GM12878 (cell line): ENCODE results near the gene ANKRD34A. TPM values are rescaled to one million over a fixed set of nuclear protein-coding genes. Genes with fewer than 3 reads are reported as not detected.

Source experiments
- ATAC-seq: fragments of 200-7000 bp; cut with Tn5 transposase; 3 replicates; pipeline ENCODE4 v1.9.1; 2020; ENCODE audit warnings: mild to moderate bottlenecking, moderate library complexity
- BruUV-seq: library from RNA; stranded (reverse); fragments of 400-500 nt; replicated peaks from 2 replicates; lab custom pipeline; 2021; lab: Mats Ljungman, UMichigan
- CTCF ChIA-PET: fragments of 300-600 bp; sonication (Branson Sonifier 250); formaldehyde crosslinking; extraction: SDS; loops from one replicate; lab custom pipeline; 2021; ENCODE audit warnings: inconsistent platforms; lab: Yijun Ruan, JAX
- POLR2A ChIA-PET: fragments of 350-600 bp; formaldehyde crosslinking; extraction: SDS; loops from one replicate; lab custom pipeline; 2021; ENCODE audit warnings: inconsistent platforms; lab: Charles Lee
- RAD21 ChIA-PET: fragments of 300-600 bp; sonication (Branson Sonifier 250); formaldehyde crosslinking; loops from one replicate; lab custom pipeline; 2023; ENCODE audit warnings: antibody characterized with exemption; ENCODE audit not compliant: unreplicated experiment; lab: Charles Lee
- SMC1A ChIA-PET: fragments of 300-600 bp; sonication (Branson Sonifier 250); formaldehyde crosslinking; loops from one replicate; lab custom pipeline; 2023; ENCODE audit not compliant: unreplicated experiment, uncharacterized antibody; lab: Charles Lee
- DNase-seq: peaks from one replicate; pipeline ENCODE4 v3.0.0-alpha.2; 2011; ENCODE audit warnings: low read depth, low spot score
- FAIRE-seq: peaks from 3 replicates; lab custom pipeline; 2011; peaks lifted over from hg19 to GRCh38; lab: Jason Lieb, UNC
- H2AFZ ChIP-seq: 2 replicates; pipeline ENCODE4 v1.6.0; 2011; ENCODE audit warnings: low read depth, low read length, control low read depth; ENCODE audit not compliant: control insufficient read depth
- H3K27ac ChIP-seq: 2 replicates; pipeline ENCODE4 v1.5.1; 2011; ENCODE audit warnings: control low read depth; ENCODE audit not compliant: control insufficient read depth, insufficient read depth
- H3K27me3 ChIP-seq, 2 experiments: replicated peaks in 1 of 2; 2 replicates each; pipeline versions ENCODE4 v1.6.0 to v1.6.1; 2011; ENCODE audit warnings: low read length in 1 of 2; ENCODE audit not compliant: control insufficient read depth in 2 of 2, insufficient read depth in 2 of 2
- H3K36me3 ChIP-seq, 2 experiments: 2 replicates each; pipeline ENCODE4 v1.5.1; 2011; ENCODE audit warnings: low read length in 1 of 2; ENCODE audit not compliant: control insufficient read depth in 2 of 2, insufficient read depth in 2 of 2
- H3K4me1 ChIP-seq: 2 replicates; pipeline ENCODE4 v1.6.1; 2011; ENCODE audit warnings: mild to moderate bottlenecking, low read length, moderate library complexity, mixed read lengths; ENCODE audit not compliant: control insufficient read depth, insufficient read depth
- H3K4me2 ChIP-seq: 2 replicates; pipeline ENCODE4 v1.6.0; 2011; ENCODE audit warnings: control low read depth; ENCODE audit not compliant: control insufficient read depth, insufficient read depth
- H3K4me3 ChIP-seq: fragments of 200-600 bp; sonication (generic); 2 replicates; pipeline ENCODE4 v1.5.1; 2016
- H3K79me2 ChIP-seq: 2 replicates; pipeline ENCODE4 v1.6.0; 2011; ENCODE audit warnings: low read length; ENCODE audit not compliant: control insufficient read depth, insufficient read depth
- H3K9ac ChIP-seq: 2 replicates; pipeline ENCODE4 v1.8.0; 2011; ENCODE audit warnings: low read length, control low read depth, mixed read lengths; ENCODE audit not compliant: control insufficient read depth, insufficient read depth
- H3K9me3 ChIP-seq: replicated peaks from 3 replicates; pipeline ENCODE4 v1.5.1; 2011; ENCODE audit warnings: mild to moderate bottlenecking, low read length; ENCODE audit not compliant: control insufficient read depth, insufficient read depth
- H4K20me1 ChIP-seq: 2 replicates; pipeline ENCODE4 v1.6.0; 2011; ENCODE audit not compliant: control insufficient read depth, insufficient read depth
- E2F4 ChIP-seq: IDR thresholded peaks from 2 replicates; pipeline ENCODE4 v1.6.1; 2012; ENCODE audit warnings: low read depth, low read length, improper control_type of control experiment
- E2F8 ChIP-seq: fragments of 450-650 bp; IDR thresholded peaks from 2 replicates; pipeline ENCODE4 v1.6.1; 2018; ENCODE audit warnings: mild to moderate bottlenecking, low read depth, moderate library complexity; ENCODE audit not compliant: partially characterized antibody
- EGR1 ChIP-seq, 2 experiments: IDR thresholded peaks; 1 replicate in 1 of 2; 2 replicates in 1 of 2; pipeline ENCODE4 v1.6.1; 2011 to 2012; ENCODE audit warnings: low read depth in 2 of 2, low read length in 2 of 2, borderline replicate concordance in 1 of 2, mild to moderate bottlenecking in 1 of 2, moderate library complexity in 1 of 2
- ETV6 ChIP-seq, 2 experiments: fragments of 450-650 bp in 1 of 2; IDR thresholded peaks in 1 of 2; conservative IDR thresholded peaks in 1 of 2; 2 replicates each; pipeline ENCODE4 v1.6.1; 2014; ENCODE audit warnings: antibody characterized with exemption in 1 of 2, borderline replicate concordance in 1 of 2, low read depth in 1 of 2, mild to moderate bottlenecking in 1 of 2, moderate library complexity in 1 of 2
- FOS ChIP-seq: IDR thresholded peaks from 3 replicates; pipeline ENCODE4 v1.6.1; 2011; ENCODE audit warnings: borderline replicate concordance; ENCODE audit not compliant: insufficient read length; ENCODE audit errors: extremely low read depth
- JUNB ChIP-seq: IDR thresholded peaks from 2 replicates; pipeline ENCODE4 v1.6.1; 2016; ENCODE audit warnings: antibody characterized with exemption, mild to moderate bottlenecking
- KDM1A ChIP-seq: fragments of 200-600 bp; sonication (generic); IDR thresholded peaks from 2 replicates; pipeline ENCODE4 v1.6.1; 2016; ENCODE audit warnings: borderline replicate concordance
- KLF5 ChIP-seq: fragments of 450-650 bp; IDR thresholded peaks from 2 replicates; pipeline ENCODE4 v1.6.1; 2014; ENCODE audit warnings: mild to moderate bottlenecking; ENCODE audit not compliant: partially characterized antibody
- NFXL1 ChIP-seq: fragments of 450-650 bp; IDR thresholded peaks from 2 replicates; pipeline ENCODE4 v1.6.1; 2017; ENCODE audit warnings: antibody characterized with exemption, mild to moderate bottlenecking, borderline replicate concordance
- NKRF ChIP-seq: fragments of 450-650 bp; conservative IDR thresholded peaks from 2 replicates; pipeline ENCODE4 v1.6.1; 2017; ENCODE audit warnings: mild to moderate bottlenecking, moderate library complexity
- PML ChIP-seq: IDR thresholded peaks from 2 replicates; pipeline ENCODE4 v1.6.1; 2012; ENCODE audit warnings: low read length, inconsistent platforms
- ZNF207 ChIP-seq: fragments of 450-650 bp; IDR thresholded peaks from 2 replicates; pipeline ENCODE4 v1.6.1; 2014; ENCODE audit warnings: antibody characterized with exemption, mild to moderate bottlenecking, borderline replicate concordance
- ZNF274 ChIP-seq: IDR thresholded peaks from one replicate; pipeline ENCODE4 v1.8.0; 2011; ENCODE audit not compliant: insufficient read length, insufficient read depth
- WGBS: methylation state at CpG from one replicate; pipeline ENCODE4 v1.1.6; 2016; ENCODE audit warnings: low lambda C conversion rate; ENCODE audit not compliant: insufficient replicate concordance, insufficient coverage; ENCODE audit errors: missing lambda C conversion rate; 5-methylcytosine and 5-hydroxymethylcytosine counted together
- in situ Hi-C: fragments of 300-500 bp; cut with MboI; formaldehyde crosslinking; loops from 9 replicates; pipeline ENCODE4 v1.14.3; 2018; ENCODE audit warnings: mixed read lengths
- intact Hi-C: fragments of 100-400 bp; cut with micrococcal nuclease; formaldehyde crosslinking; loops from one replicate; pipeline ENCODE4 v1.14.2; 2022; ENCODE audit not compliant: unreplicated experiment
- polyA plus RNA-seq, 11 experiments: library from polyadenylated mRNA; depleted of rRNA in 4 of 11; unstranded in 6 of 11; stranded (reverse) in 5 of 11; fragments of >200 nt; fragmentation: Nextera tagmentation in 4 of 11; fragmentation: Illumina TruSeq in 1 of 11; extraction: Ambion mirVana in 4 of 11; extraction: Trizol in 1 of 11; gene quantifications; 1 replicate in 1 of 11; 2 replicates in 10 of 11; pipeline versions ENCODE4 v1.2.1 to v1.2.3, GENCODE V29; 2011 to 2016; ENCODE audit warnings: inconsistent platforms in 2 of 11, missing spikeins in 2 of 11, low read depth in 1 of 11
- total RNA-seq, 4 experiments: library from RNA; depleted of rRNA in 3 of 4; stranded (reverse); fragments of >200 nt in 3 of 4; fragmentation: Illumina TruSeq in 1 of 4; extraction: Trizol in 1 of 4; gene quantifications; 2 replicates each; pipeline versions ENCODE4 v1.2.1 to v1.2.3, GENCODE V29; 2013 to 2021

ANKRD34A gene
- total and polyA plus RNA-seq, 10 of the 15 experiments (the other 5 are each of a cell fraction or from before 2014, with no cell fraction given): 0.40 to 3.5 (median 1.6) TPM

GRCh38 chr1:145961109-145961424 lies 3.3 kb downstream of the ANKRD34A start:
- intact Hi-C loops (loop anchor here (5.0 kb wide), 1 partner anchor 76 kb away; no protein-coding TSS in a partner anchor), in situ Hi-C loops (no loop called here)
- Histone ChIP-seq H3K9me3 (no peaks in the 10 kb centered on the region), H3K4me1 (peaks cover 19% of the 10 kb centered on the region), H3K9ac (peak overlapping the region; percentile 60; the same call in 1 of the 2 replicates), H3K36me3 (no peaks in the 10 kb centered on the region), H3K27me3 (no peaks in the 10 kb centered on the region; a peak in 1 of 4 replicates), H3K4me2 (peak overlapping the region; percentile 78), H4K20me1 (no peaks in the 10 kb centered on the region), H3K27ac (no peak overlapping the region), H2AFZ (peak overlapping the region; percentile 83), H3K4me3 (peak overlapping the region; percentile 80), H3K79me2 (peaks cover 14% of the 10 kb centered on the region)
- WGBS: 2% methylated on average over 17 of the region's 22 CpGs
- ChIA-PET RAD21 (no interaction called here), POLR2A (interaction anchor here (6.0 kb wide), 1 partner anchor 17 kb away, joined by 102 read pairs; no protein-coding TSS in a partner anchor), CTCF (interaction anchor here (1.7 kb wide), 1 partner anchor 116 kb away, joined by 3 read pairs; the partner anchor contains the start of gene NUDT17), SMC1A (no interaction called here)
- TF ChIP-seq NFXL1 (no peak), ETV6 (conservative IDR thresholded peaks at IDR 0.05 in 1 of 2, IDR thresholded peaks at IDR 0.05 in 1 of 2; ENCODE audit: borderline replicate concordance in 1 of 2, low read depth in 1 of 2) (no peak), NKRF (no peak), FOS (no peak), EGR1 (IDR thresholded peaks at IDR 0.05; ENCODE audit: borderline replicate concordance in 1 of 2, low read depth in 2 of 2, low read length in 2 of 2) (no peak), ZNF274 (no peak), PML (no peak), JUNB (no peak), KLF5 (no peak), ZNF207 (no peak), E2F4 (no peak), E2F8 (no peak), KDM1A (no peak)
- no TSS peak for BruUV-seq
- ATAC-seq: no peak
- DNase-seq: no peak
- no peak for FAIRE-seq
